Skeletal muscle satellite cell (primary cell): ENCODE measurements around the gene TROAP.

Source experiments
- H3K27me3 ChIP-seq: 2 replicates; pipeline ENCODE4 v1.7.0; 2013; ENCODE audit warnings: low read length; ENCODE audit not compliant: control insufficient read depth, insufficient read depth
- H3K36me3 ChIP-seq: 2 replicates; pipeline ENCODE4 v1.7.0; 2013; ENCODE audit warnings: mild to moderate bottlenecking, control low read depth, low read length; ENCODE audit not compliant: insufficient read depth
- H3K4me1 ChIP-seq: 2 replicates; pipeline ENCODE4 v1.7.0; 2013; ENCODE audit warnings: low read length; ENCODE audit not compliant: control insufficient read depth, insufficient read depth
- H3K4me2 ChIP-seq: 2 replicates; pipeline ENCODE4 v1.7.0; 2013; ENCODE audit warnings: mild to moderate bottlenecking, low read length
- H3K4me3 ChIP-seq: 2 replicates; pipeline ENCODE4 v1.7.0; 2013; ENCODE audit warnings: low read length
- H3K9ac ChIP-seq: 2 replicates; pipeline ENCODE4 v1.7.0; 2013; ENCODE audit warnings: mild to moderate bottlenecking, low read depth, low read length, moderate library complexity
- H3K9me3 ChIP-seq: replicated peaks from 2 replicates; pipeline ENCODE4 v1.7.0; 2013; ENCODE audit warnings: mild to moderate bottlenecking, control low read depth, low read length

The TROAP gene

GRCh38 chr12:49283541-49284429, 39.3 kb upstream of the TROAP start:
- Histone ChIP-seq H3K4me2 (peak overlapping the region; percentile 22), H3K9ac (no peak overlapping the region), H3K27me3 (no peaks in the 10 kb centered on the region)

GRCh38 chr12:49284672-49285071, 38.4 kb upstream of the TROAP start:
- Histone ChIP-seq H3K36me3 (no peaks in the 10 kb centered on the region), H3K4me1 (peaks cover 14% of the 10 kb centered on the region), H3K9me3 (no peaks in the 10 kb centered on the region), H3K4me3 (no peak overlapping the region), H3K9ac (no peak overlapping the region), H3K27me3 (no peaks in the 10 kb centered on the region), H3K4me2 (no peak overlapping the region)

More at GRCh38 chr12:49283541-49284429, 39.3 kb upstream of the TROAP start:
- peaks cover 14% of the 10 kb centered on the region for H3K4me1 ChIP-seq
- H3K36me3 ChIP-seq, result no peaks in the 10 kb centered on the region
- no peak overlapping the region for H3K4me3 ChIP-seq
- H3K9me3 ChIP-seq, result no peaks in the 10 kb centered on the region

- Histone ChIP-seq H3K9me3 (no peaks in the 10 kb centered on the region), H3K27me3 (no peaks in the 10 kb centered on the region), H3K36me3 (no peaks in the 10 kb centered on the region), H3K4me3 (no peak overlapping the region), H3K4me2 (no peak overlapping the region), H3K9ac (no peak overlapping the region), H3K4me1 (peaks cover 7% of the 10 kb centered on the region)
These were observed 35.2 kb upstream of the TROAP start for GRCh38 chr12:49287876-49288275.

- Histone ChIP-seq H3K27me3 (no peaks in the 10 kb centered on the region), H3K4me2 (no peak overlapping the region), H3K36me3 (no peaks in the 10 kb centered on the region), H3K4me1 (peaks cover 12% of the 10 kb centered on the region), H3K4me3 (no peak overlapping the region), H3K9ac (no peak overlapping the region), H3K9me3 (no peaks in the 10 kb centered on the region)
These were observed 34.6 kb upstream of the TROAP start for GRCh38 chr12:49288412-49288853.

- Histone ChIP-seq H3K4me1 (peaks cover 9% of the 10 kb centered on the region), H3K4me2 (no peak overlapping the region), H3K9me3 (no peaks in the 10 kb centered on the region), H3K27me3 (no peaks in the 10 kb centered on the region), H3K4me3 (no peak overlapping the region), H3K36me3 (no peaks in the 10 kb centered on the region), H3K9ac (no peak overlapping the region)
These were observed 34.0 kb upstream of the TROAP start for GRCh38 chr12:49288922-49289555.

GRCh38 chr12:49292729-49293055, 30.4 kb upstream of the TROAP start:
- H3K4me1 ChIP-seq, result peaks cover 18% of the 10 kb centered on the region
- H3K9me3 ChIP-seq, result no peaks in the 10 kb centered on the region
- H3K4me2 ChIP-seq, result peak overlapping the region; percentile 37
- H3K4me3 ChIP-seq, result no peak overlapping the region
- no peaks in the 10 kb centered on the region for H3K36me3 ChIP-seq
- H3K27me3 ChIP-seq, result peaks cover 22% of the 10 kb centered on the region
- H3K9ac ChIP-seq, result peak overlapping the region; percentile 13

- H3K9me3 ChIP-seq, result no peaks in the 10 kb centered on the region
- peaks cover 28% of the 10 kb centered on the region for H3K27me3 ChIP-seq
- peak overlapping the region; percentile 13 for H3K9ac ChIP-seq
- peaks cover 18% of the 10 kb centered on the region for H3K4me1 ChIP-seq
- peak overlapping the region; percentile 37 for H3K4me2 ChIP-seq
- no peaks in the 10 kb centered on the region for H3K36me3 ChIP-seq
- H3K4me3 ChIP-seq, result no peak overlapping the region
These were observed 29.7 kb upstream of the TROAP start for GRCh38 chr12:49293056-49293956.

- H3K4me3 ChIP-seq, result no peak overlapping the region
- peaks cover 33% of the 10 kb centered on the region for H3K27me3 ChIP-seq
- no peaks in the 10 kb centered on the region for H3K9me3 ChIP-seq
- H3K4me2 ChIP-seq, result no peak overlapping the region
- H3K36me3 ChIP-seq, result no peaks in the 10 kb centered on the region
- no peak overlapping the region for H3K9ac ChIP-seq
- H3K4me1 ChIP-seq, result peaks cover 18% of the 10 kb centered on the region
These were observed 28.8 kb upstream of the TROAP start for GRCh38 chr12:49294086-49294803.

GRCh38 chr12:49294804-49295081, 28.3 kb upstream of the TROAP start:
- Histone ChIP-seq H3K36me3 (no peaks in the 10 kb centered on the region), H3K4me2 (no peak overlapping the region), H3K4me3 (no peak overlapping the region), H3K27me3 (peaks cover 33% of the 10 kb centered on the region), H3K4me1 (peaks cover 18% of the 10 kb centered on the region), H3K9ac (no peak overlapping the region), H3K9me3 (no peaks in the 10 kb centered on the region)

GRCh38 chr12:49295082-49295936, 27.7 kb upstream of the TROAP start, which contains the start of gene PRPH:
Gene PRPH, plus strand, starts transcription at chr12:49295147. Its CDS starts 54 bp downstream, at chr12:49295201.
- H3K27me3 ChIP-seq, result peaks cover 33% of the 10 kb centered on the region
- H3K9ac ChIP-seq, result no peak within 1 kb of the TSS
- H3K4me1 ChIP-seq, result peaks cover 18% of the 10 kb centered on the region
- H3K9me3 ChIP-seq, result no peaks in the 10 kb centered on the region
- no peaks in the 10 kb centered on the region for H3K36me3 ChIP-seq
- H3K4me3 ChIP-seq, result no peak within 1 kb of the TSS
- H3K4me2 ChIP-seq, result no peak within 1 kb of the TSS
